Fibroblast of lung (primary cell): ENCODE data around the gene TLE6.

Experiments
- CTCF ChIP-seq, 2 donors: IDR thresholded peaks in 1 of 2; conservative IDR thresholded peaks in 1 of 2; 1 replicate in 1 of 2; 2 replicates in 1 of 2; pipeline ENCODE4 v1.5.1; 2011 to 2012; ENCODE audit warnings: low read length in 2 of 2, control low read depth in 1 of 2, inconsistent platforms in 1 of 2, low read depth in 1 of 2, mild to moderate bottlenecking in 1 of 2
- EZH2 ChIP-seq: IDR thresholded peaks from 2 replicates; pipeline ENCODE4 v1.5.1; 2012; ENCODE audit warnings: low read length, control low read depth, mild to moderate bottlenecking; ENCODE audit errors: missing control alignments

- TF ChIP-seq CTCF (conservative IDR thresholded peaks at IDR 0.05 in 1 of 2, IDR thresholded peaks at IDR 0.05 in 1 of 2; ENCODE audit: low read depth in 1 of 2, low read length in 2 of 2), result no peak
- no peak for TF ChIP-seq EZH2
These were observed 51.1 kb downstream of the TLE6 start for GRCh38 chr19:3028305-3029064.
